Measurements from ENCODE around the gene PSD.

DNA sequence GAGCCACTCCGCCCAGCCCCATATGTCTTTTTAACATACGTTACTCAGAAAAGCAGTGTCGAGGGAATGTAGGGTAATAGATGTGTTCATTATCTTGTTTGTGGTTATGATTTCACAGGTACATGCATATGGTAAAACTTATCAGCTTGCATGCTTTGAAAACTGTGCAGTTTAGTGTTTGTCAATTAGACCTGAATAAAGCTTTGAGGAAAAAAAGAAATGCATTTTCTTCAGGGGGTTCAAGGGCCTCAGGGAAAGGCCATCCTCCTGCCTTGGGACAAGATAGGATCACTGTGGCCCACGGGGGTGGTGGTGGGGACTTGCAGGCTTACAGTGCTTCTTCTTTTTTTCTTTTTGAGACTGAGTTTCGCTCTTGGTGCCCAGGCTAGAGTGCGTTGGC lies 48.7 kb upstream of the PSD start:
- TF ChIP-seq POLR2A (IDR thresholded peaks at IDR 0.05), result no peak
- TF ChIP-seq, protein P1, sequence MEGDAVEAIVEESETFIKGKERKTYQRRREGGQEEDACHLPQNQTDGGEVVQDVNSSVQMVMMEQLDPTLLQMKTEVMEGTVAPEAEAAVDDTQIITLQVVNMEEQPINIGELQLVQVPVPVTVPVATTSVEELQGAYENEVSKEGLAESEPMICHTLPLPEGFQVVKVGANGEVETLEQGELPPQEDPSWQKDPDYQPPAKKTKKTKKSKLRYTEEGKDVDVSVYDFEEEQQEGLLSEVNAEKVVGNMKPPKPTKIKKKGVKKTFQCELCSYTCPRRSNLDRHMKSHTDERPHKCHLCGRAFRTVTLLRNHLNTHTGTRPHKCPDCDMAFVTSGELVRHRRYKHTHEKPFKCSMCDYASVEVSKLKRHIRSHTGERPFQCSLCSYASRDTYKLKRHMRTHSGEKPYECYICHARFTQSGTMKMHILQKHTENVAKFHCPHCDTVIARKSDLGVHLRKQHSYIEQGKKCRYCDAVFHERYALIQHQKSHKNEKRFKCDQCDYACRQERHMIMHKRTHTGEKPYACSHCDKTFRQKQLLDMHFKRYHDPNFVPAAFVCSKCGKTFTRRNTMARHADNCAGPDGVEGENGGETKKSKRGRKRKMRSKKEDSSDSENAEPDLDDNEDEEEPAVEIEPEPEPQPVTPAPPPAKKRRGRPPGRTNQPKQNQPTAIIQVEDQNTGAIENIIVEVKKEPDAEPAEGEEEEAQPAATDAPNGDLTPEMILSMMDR (IDR thresholded peaks at IDR 0.05), result no peak
- no peak for TF ChIP-seq EP300 (IDR thresholded peaks at IDR 0.05)
